Bronchial epithelial cell (primary cell): Measurements from ENCODE around the gene ZFHX2. TPM values are rescaled to one million over a fixed set of nuclear protein-coding genes. Genes with fewer than 3 reads are reported as not detected.

Experiments
- DNase-seq: peaks from one replicate; pipeline ENCODE4 v3.0.0-alpha.2; 2010; ENCODE audit warnings: low read depth
- FAIRE-seq: peaks from 2 replicates; lab custom pipeline; 2011; peaks lifted over from hg19 to GRCh38; lab: Jason Lieb, UNC
- H3K27me3 ChIP-seq: 2 replicates; pipeline ENCODE4 v1.5.1; 2011; ENCODE audit warnings: low read length; ENCODE audit not compliant: control insufficient read depth, insufficient read depth
- H3K36me3 ChIP-seq: 2 replicates; pipeline ENCODE4 v1.5.1; 2011; ENCODE audit warnings: low read length; ENCODE audit not compliant: control insufficient read depth, insufficient read depth
- H3K4me3 ChIP-seq: 2 replicates; pipeline ENCODE4 v1.5.1; 2011; ENCODE audit warnings: mild to moderate bottlenecking, low read depth, low read length, control low read depth
- total RNA-seq: library from RNA; depleted of rRNA; stranded (reverse); fragments of >200 nt; gene quantifications from 2 replicates; pipeline ENCODE4 v1.2.1, GENCODE V29; 2014
- TF ChIP-seq, protein P1 (sequence below): IDR thresholded peaks from 2 replicates; pipeline ENCODE4 v1.5.1; 2011; ENCODE audit warnings: mild to moderate bottlenecking, moderate library complexity, low read length, control low read depth, inconsistent platforms; ENCODE audit not compliant: insufficient read depth, severe bottlenecking

ZFHX2 gene
- total RNA-seq, 1 donor from 2014 or later: 0.26 TPM

DNA sequence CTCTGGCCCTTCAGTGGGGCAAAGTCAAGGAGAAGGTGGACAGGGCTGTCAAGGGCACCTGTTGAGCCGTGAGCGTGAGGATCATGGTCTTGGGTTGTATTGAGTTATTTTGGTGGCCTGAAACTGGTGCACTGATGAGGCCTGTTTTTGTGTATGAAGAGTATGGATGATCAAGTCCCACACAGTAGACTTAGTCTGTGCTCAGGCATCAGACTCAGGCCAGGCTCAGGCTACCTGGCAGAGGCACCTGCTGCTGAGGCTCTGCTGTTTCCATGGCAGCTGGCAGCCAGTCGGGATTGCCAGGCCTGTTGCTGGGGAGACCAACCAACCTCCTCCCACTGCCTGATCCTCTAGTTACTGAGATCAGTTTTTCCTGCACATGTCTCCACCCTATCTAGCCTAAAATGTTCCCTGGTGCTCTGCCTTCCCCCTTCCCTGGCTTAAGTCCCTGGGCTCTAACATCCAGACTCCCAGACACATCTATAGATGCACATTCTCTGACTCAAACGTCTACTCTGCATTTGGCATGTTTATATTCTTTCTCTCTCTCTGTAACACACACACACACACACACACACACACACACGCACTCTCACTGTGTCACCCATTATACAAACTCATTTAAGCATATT is 21.9 kb upstream of the ZFHX2 start:
- peak; percentile 70 for FAIRE-seq
- Histone ChIP-seq H3K27me3 (peaks cover 23% of the 10 kb centered on the region), H3K4me3 (no peak overlapping the region), H3K36me3 (no peaks in the 10 kb centered on the region)
- DNase-seq: no peak
- TF ChIP-seq, protein P1, sequence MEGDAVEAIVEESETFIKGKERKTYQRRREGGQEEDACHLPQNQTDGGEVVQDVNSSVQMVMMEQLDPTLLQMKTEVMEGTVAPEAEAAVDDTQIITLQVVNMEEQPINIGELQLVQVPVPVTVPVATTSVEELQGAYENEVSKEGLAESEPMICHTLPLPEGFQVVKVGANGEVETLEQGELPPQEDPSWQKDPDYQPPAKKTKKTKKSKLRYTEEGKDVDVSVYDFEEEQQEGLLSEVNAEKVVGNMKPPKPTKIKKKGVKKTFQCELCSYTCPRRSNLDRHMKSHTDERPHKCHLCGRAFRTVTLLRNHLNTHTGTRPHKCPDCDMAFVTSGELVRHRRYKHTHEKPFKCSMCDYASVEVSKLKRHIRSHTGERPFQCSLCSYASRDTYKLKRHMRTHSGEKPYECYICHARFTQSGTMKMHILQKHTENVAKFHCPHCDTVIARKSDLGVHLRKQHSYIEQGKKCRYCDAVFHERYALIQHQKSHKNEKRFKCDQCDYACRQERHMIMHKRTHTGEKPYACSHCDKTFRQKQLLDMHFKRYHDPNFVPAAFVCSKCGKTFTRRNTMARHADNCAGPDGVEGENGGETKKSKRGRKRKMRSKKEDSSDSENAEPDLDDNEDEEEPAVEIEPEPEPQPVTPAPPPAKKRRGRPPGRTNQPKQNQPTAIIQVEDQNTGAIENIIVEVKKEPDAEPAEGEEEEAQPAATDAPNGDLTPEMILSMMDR: no peak

DNA sequence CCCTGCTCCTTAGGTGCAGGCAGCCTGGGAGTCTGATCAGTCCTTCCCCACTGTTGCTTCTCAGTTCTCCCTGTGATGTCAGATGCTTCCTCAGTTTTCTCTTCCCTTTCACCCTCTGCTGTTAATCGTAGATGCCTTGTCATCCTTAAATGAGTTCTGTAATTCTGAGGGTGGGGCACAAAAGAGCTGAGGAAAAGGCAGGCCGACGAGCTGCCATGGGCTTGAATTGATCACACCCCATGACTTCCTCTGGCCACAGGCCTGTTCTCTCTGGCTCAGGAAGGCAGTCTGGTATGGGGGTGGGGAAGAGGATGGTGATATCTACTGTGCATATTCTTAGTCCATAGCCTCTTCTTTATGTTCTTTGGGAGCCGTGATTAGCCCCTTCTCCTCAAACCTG is 21.3 kb upstream of the ZFHX2 start:
- TF ChIP-seq, protein P1: no peak
- DNase-seq: no peak
- peaks cover 19% of the 10 kb centered on the region for H3K27me3 ChIP-seq
- no peaks in the 10 kb centered on the region for H3K36me3 ChIP-seq
- no peak overlapping the region for H3K4me3 ChIP-seq
- FAIRE-seq: no peak

DNA sequence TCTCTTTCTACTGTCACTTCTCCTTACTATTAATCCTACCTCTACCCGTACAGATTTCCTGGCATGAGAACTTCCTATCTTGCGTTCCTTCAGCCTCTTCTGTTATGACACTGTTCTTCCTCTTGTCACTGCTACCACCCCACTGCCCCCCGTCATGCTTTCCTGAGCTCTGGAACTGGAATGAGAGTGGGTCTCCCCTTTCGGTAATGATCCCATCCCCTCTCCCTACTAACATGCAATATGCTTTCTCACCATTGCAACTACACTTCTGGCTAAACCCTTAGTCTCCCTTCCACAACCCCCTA is 20.9 kb upstream of the ZFHX2 start:
- TF ChIP-seq, protein P1: no peak
- FAIRE-seq (no peak), DNase-seq (no peak)
- Histone ChIP-seq H3K27me3 (peaks cover 16% of the 10 kb centered on the region), H3K36me3 (no peaks in the 10 kb centered on the region), H3K4me3 (no peak overlapping the region)

DNA sequence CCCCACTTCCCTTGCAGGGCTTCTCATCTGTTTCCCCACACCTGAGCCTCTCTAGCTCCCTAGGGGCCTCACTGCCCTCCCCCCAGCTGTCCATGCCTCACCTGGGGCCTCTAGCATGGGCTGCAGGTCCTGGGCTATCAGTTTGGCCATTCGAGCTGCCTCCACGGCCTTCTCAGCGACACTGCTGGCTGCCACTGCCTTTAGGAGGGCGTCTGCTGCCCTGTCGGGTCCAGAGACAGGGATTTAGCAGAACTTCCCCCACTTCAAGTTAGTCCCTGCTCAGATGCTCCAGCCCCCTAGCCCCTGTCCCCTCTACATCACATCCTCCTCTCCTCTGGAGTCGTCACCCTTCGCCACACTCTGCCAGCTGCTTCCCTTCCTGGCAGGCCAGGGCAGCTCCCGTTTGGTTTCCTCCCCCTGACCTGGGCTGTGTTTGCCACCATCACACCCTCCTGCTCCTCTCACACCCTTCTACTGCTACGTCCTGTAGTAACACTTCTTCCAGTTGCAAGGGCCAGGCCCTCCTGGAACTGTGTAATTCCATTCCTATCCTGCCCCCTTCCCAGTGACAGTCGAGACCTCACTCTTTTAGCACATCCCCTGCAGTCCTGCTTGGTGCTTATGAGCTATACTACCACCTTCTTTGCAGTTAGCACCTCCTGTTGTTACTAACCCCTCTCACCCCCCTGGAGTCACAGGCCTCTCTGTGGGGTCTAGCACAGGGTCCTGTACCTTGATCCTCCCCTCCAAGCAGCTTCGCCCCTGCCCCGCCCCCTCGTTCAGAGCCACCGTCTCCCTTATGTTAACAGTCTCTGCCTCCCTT is 20.3 kb upstream of the ZFHX2 start:
- DNase-seq (peak; percentile 24), FAIRE-seq (no peak)
- TF ChIP-seq, protein P1: no peak
- Histone ChIP-seq H3K36me3 (no peaks in the 10 kb centered on the region), H3K4me3 (no peak overlapping the region), H3K27me3 (peaks cover 11% of the 10 kb centered on the region)

DNA sequence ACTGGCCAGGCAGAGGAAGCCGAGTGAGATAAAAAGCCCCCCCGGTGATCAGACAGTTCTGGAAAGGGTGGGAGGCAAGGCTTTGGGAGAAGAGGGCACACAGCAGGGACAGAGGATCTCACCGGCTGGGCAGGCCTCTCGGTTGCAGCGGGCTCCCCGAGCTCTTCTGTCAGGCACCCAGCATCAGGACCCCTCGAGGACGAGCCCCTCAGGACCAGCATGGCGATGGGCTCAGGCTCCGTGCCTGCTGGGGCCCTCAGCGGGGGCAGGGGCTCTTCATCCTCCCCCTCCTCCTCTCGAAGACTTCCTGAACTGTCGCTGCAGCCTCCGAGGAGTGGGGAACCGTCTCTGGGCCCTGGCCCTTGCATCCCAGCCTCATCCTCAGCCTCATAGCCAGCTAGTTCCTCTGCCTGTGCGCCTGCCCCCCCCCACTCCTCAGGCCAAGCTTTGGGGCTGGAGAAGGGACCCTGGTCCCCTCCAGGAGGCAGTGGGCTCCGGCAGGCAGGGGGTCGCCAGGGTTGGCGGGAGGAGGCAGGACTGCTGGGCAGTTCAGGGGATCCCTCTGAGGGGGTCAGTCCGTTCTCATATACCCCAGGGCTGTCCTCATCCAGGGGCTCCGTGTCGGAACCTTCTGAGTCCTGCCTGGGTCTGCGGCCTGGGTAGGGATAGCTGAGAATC is 19.4 kb upstream of the ZFHX2 start:
- Histone ChIP-seq H3K27me3 (peaks cover 3% of the 10 kb centered on the region), H3K4me3 (no peak overlapping the region), H3K36me3 (peaks cover 3% of the 10 kb centered on the region)
- DNase-seq (no peak), FAIRE-seq (no peak)
- TF ChIP-seq, protein P1: no peak
